ENCODE results near the gene GSTP1.
"Not testable (repeated sequence)": the region's sequence is repeated elsewhere in the genome, so short reads cannot be mapped to it uniquely, and the experiment has no call there.

Gene GSTP1

GRCh38 chr11:67564230-67564629, 19.4 kb upstream of the GSTP1 start:
- DNase-seq = no peak

- DNase-seq = no peak
Observed at GRCh38 chr11:67571443-67571842, 12.2 kb upstream of the GSTP1 start.

- no peak for DNase-seq
Observed at GRCh38 chr11:67572305-67572704, 11.3 kb upstream of the GSTP1 start.

GRCh38 chr11:67572747-67573419, 10.7 kb upstream of the GSTP1 start:
- DNase-seq = peak; percentile 42

- no peak for DNase-seq
Observed at GRCh38 chr11:67574938-67575337, 8.7 kb upstream of the GSTP1 start.

- peak; percentile 29 for DNase-seq
Observed at GRCh38 chr11:67576735-67577475, 6.7 kb upstream of the GSTP1 start.

GRCh38 chr11:67577951-67578350, 5.7 kb upstream of the GSTP1 start:
- DNase-seq = no peak

GRCh38 chr11:67581469-67581868, 2.1 kb upstream of the GSTP1 start:
- DNase-seq = no peak

- DNase-seq = no peak
Observed at GRCh38 chr11:67582011-67582410, 1.6 kb upstream of the GSTP1 start.

GRCh38 chr11:67584205-67584880, 731 bp downstream of the GSTP1 start:
- DNase-seq = peak; percentile 56

- no peak for DNase-seq
Observed at GRCh38 chr11:67584881-67585873, 1.6 kb downstream of the GSTP1 start.

- DNase-seq = no peak
Observed at GRCh38 chr11:67585911-67586310, 2.3 kb downstream of the GSTP1 start.

GRCh38 chr11:67586568-67587250, 3.1 kb downstream of the GSTP1 start:
- DNase-seq = no peak

- DNase-seq = no peak
Observed at GRCh38 chr11:67588136-67588503, 4.5 kb downstream of the GSTP1 start.

GRCh38 chr11:67588899-67589415, 5.3 kb downstream of the GSTP1 start:
- DNase-seq = not testable (repeated sequence)

GRCh38 chr11:67592880-67593564, 9.4 kb downstream of the GSTP1 start:
- no peak for DNase-seq

GRCh38 chr11:67593565-67593905, 9.9 kb downstream of the GSTP1 start:
- DNase-seq = no peak

- DNase-seq = no peak
Observed at GRCh38 chr11:67594480-67594879, 10.9 kb downstream of the GSTP1 start.

- DNase-seq = no peak
Observed at GRCh38 chr11:67596753-67597300, 13.2 kb downstream of the GSTP1 start.

GRCh38 chr11:67597458-67597857, 13.8 kb downstream of the GSTP1 start:
- DNase-seq = not testable (repeated sequence)

- DNase-seq = not testable (repeated sequence)
Observed at GRCh38 chr11:67597963-67598362, 14.4 kb downstream of the GSTP1 start.
